ENCODE measurements around the gene ADGRG4.

The ADGRG4 gene

DNA sequence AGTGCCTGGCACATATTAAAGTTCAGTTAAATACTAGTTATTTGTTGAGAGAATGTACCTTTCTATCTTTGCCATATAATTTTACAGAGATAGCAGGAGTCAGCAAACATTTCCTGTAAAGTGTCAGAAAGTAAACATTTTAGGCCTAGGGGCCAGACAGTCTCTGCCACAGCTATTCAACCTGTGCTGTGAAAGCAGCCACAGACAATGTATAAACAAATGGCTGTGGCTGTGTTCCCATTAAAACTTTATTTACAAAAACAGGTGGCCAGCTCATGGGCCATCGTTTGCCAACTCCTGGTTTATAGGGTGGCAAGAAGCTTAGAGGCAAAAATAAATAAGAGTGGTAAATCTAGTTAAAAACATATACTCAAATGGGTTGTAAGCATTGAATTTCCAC is 153.0 kb downstream of the ADGRG4 start:
- Histone ChIP-seq H3K4me1 (ENCODE audit: control insufficient read depth, insufficient read depth, low read length) (no peaks in the 10 kb centered on the region), H3K27ac (ENCODE audit: low read depth, low read length) (no peak overlapping the region), H3K9ac (ENCODE audit: low read depth, low read length) (no peak overlapping the region), H3K4me3 (ENCODE audit: low read depth, low read length) (no peak overlapping the region), H3K36me3 (ENCODE audit: control insufficient read depth, insufficient read depth, low read length) (no peaks in the 10 kb centered on the region), H3K9me3 (ENCODE audit: control insufficient read depth, insufficient read depth, low read length) (no peaks in the 10 kb centered on the region), H3K27me3 (ENCODE audit: control insufficient read depth, insufficient read depth, low read length) (no peaks in the 10 kb centered on the region)

DNA sequence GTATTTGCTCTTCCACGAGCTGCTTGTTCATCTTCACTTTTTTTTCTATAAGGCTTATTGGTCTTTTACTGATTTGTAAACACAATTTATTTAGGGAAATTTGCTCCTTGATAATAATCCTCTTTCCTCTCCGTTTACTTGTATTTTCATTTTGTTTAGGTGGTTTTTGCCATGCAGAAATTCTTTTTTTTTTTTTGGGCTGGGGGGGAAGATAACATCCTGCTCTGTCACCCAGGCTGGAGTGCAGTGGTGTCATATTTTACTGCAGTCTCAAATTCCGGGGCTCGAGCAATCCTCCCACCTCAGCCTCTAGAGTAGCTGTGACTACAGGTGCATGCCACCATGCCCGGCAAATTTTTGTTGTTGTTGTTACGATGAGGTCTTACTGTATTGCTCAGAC is 155.4 kb downstream of the ADGRG4 start:
- H3K4me3 ChIP-seq (ENCODE audit: low read depth, low read length) = no peak overlapping the region
- no peak overlapping the region for H3K9ac ChIP-seq (ENCODE audit: low read depth, low read length)
- H3K9me3 ChIP-seq (ENCODE audit: control insufficient read depth, insufficient read depth, low read length) = no peaks in the 10 kb centered on the region
- H3K4me1 ChIP-seq (ENCODE audit: control insufficient read depth, insufficient read depth, low read length) = no peaks in the 10 kb centered on the region
- H3K27ac ChIP-seq (ENCODE audit: low read depth, low read length) = no peak overlapping the region
- no peaks in the 10 kb centered on the region for H3K27me3 ChIP-seq (ENCODE audit: control insufficient read depth, insufficient read depth, low read length)
- no peaks in the 10 kb centered on the region for H3K36me3 ChIP-seq (ENCODE audit: control insufficient read depth, insufficient read depth, low read length)

DNA sequence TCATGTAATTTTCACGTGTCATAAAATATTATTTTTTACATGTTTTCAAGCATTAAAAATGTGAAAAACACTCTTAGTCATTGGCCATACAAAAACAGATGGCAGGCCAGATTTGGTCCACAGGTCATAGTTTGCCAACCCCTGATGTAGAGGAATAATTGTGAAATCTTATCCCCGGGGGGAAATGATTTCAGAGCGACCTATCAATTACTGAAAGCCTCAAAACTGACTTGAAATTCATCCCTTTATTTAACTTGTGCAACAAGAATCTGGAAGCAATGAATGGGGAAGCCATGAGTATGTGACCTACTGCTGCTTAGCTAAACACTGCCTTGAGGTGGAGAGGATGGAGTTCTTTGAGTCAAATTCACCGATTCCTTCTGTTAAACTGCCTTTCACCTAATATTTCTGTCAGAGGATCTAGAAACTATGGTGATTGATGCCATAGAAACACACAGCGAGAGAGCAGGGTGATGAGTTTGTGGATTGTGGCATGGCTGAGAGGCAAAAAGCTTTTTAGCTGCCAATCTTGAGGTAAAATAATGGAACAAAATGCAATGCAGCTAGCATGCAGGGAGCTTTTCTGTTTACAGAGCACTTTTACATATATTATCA is 156.6 kb downstream of the ADGRG4 start:
- no peaks in the 10 kb centered on the region for H3K36me3 ChIP-seq (ENCODE audit: control insufficient read depth, insufficient read depth, low read length)
- no peak overlapping the region for H3K27ac ChIP-seq (ENCODE audit: low read depth, low read length)
- no peaks in the 10 kb centered on the region for H3K4me1 ChIP-seq (ENCODE audit: control insufficient read depth, insufficient read depth, low read length)
- H3K9ac ChIP-seq (ENCODE audit: low read depth, low read length) = no peak overlapping the region
- no peaks in the 10 kb centered on the region for H3K9me3 ChIP-seq (ENCODE audit: control insufficient read depth, insufficient read depth, low read length)
- H3K4me3 ChIP-seq (ENCODE audit: low read depth, low read length) = no peak overlapping the region
- H3K27me3 ChIP-seq (ENCODE audit: control insufficient read depth, insufficient read depth, low read length) = no peaks in the 10 kb centered on the region

DNA sequence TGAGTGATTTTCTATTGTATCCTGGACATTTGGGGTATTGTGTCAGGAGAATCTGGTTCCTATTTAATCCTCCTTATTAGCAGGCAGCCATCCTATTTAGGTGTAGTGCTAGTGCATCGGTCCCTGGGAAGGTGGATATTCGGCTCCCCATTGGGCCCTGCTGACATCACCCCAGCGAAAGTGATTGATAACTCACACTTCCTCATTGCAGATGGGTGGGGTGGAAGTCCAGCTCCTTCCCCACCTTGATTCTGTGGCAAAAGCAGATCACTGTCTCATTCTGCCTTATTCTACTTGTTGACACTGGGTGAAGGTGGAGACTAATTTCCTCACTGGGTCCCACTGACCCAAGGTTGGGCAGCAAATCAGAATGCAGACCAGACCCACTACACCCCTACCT is 163.8 kb downstream of the ADGRG4 start:
- Histone ChIP-seq H3K36me3 (ENCODE audit: control insufficient read depth, insufficient read depth, low read length) (no peaks in the 10 kb centered on the region), H3K9ac (ENCODE audit: low read depth, low read length) (no peak overlapping the region), H3K27me3 (ENCODE audit: control insufficient read depth, insufficient read depth, low read length) (no peaks in the 10 kb centered on the region; the same call in 1 of the 2 replicates), H3K4me3 (ENCODE audit: low read depth, low read length) (no peak overlapping the region), H3K9me3 (ENCODE audit: control insufficient read depth, insufficient read depth, low read length) (no peaks in the 10 kb centered on the region), H3K4me1 (ENCODE audit: control insufficient read depth, insufficient read depth, low read length) (no peaks in the 10 kb centered on the region), H3K27ac (ENCODE audit: low read depth, low read length) (no peak overlapping the region)

Data from HUES48 (cell line).